Measurements from ENCODE around the gene NEK5.
"Not testable (repeated sequence)": the region's sequence is repeated elsewhere in the genome, so short reads cannot be mapped to it uniquely, and the experiment has no call there.

NEK5 gene

GRCh38 chr13:52070929-52071523, 57.8 kb downstream of the NEK5 start:
- no peak for DNase-seq (ENCODE audit: extremely low read depth in 1 of 2, low read depth in 1 of 2)

GRCh38 chr13:52067237-52067636, 61.6 kb downstream of the NEK5 start:
- no peak for DNase-seq (ENCODE audit: extremely low read depth in 1 of 2, low read depth in 1 of 2)

- DNase-seq (ENCODE audit: extremely low read depth in 1 of 2, low read depth in 1 of 2), result no peak
Observed at GRCh38 chr13:52061587-52061986, 67.3 kb downstream of the NEK5 start.

GRCh38 chr13:52061064-52061463, 67.8 kb downstream of the NEK5 start:
- DNase-seq (ENCODE audit: extremely low read depth in 1 of 2, low read depth in 1 of 2), result not testable (repeated sequence)

- DNase-seq (ENCODE audit: extremely low read depth in 1 of 2, low read depth in 1 of 2), result no peak
Observed at GRCh38 chr13:52053460-52053859, 75.4 kb downstream of the NEK5 start.

DNA sequence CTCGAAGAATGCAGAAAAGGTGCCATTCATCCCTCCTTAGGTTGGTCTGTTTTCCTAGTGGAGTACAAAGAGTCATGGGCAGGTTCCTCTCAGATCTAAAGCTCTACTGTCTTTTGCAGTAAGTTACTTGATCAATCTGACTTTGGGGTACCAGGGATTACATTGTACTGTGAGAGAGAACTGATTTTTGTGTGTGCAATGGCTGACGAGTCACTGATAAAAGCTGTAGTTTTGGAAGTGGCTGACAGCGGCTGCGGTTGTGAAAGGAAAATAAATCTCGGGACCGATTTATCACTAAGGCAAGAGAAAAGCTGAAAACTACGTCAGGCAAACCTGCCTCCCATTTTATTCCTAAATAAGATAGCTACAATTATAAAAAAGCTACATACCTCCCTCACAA, 77.5 kb downstream of the NEK5 start:
- DNase-seq (ENCODE audit: extremely low read depth in 1 of 2, low read depth in 1 of 2), result no peak

DNA sequence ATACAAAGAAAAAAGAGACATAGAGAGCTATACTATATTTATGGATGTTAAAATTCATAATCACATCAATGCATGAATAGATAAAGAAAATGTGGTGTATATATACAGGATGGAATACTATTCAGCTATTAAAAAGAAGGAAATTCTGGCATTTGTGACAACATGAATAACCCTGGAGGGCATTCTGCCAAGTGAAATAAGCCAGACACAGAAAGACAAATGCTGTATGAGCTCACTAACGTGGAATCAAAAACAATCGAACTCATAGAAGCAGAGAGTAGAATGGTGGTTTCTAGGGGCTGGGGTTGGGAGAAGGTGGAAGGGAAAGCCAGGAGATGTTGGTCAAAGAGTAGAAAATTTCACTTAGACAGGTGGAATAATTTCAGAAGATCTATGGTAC, 80.4 kb downstream of the NEK5 start:
- DNase-seq (ENCODE audit: extremely low read depth in 1 of 2, low read depth in 1 of 2), result no peak

GRCh38 chr13:52047463-52047862, 81.4 kb downstream of the NEK5 start:
- no peak for DNase-seq (ENCODE audit: extremely low read depth in 1 of 2, low read depth in 1 of 2)

GRCh38 chr13:52043675-52044074, 85.2 kb downstream of the NEK5 start:
- DNase-seq (ENCODE audit: extremely low read depth in 1 of 2, low read depth in 1 of 2), result no peak

- DNase-seq (ENCODE audit: extremely low read depth in 1 of 2, low read depth in 1 of 2), result no peak
Observed at GRCh38 chr13:52036037-52036436, 92.8 kb downstream of the NEK5 start.

DNA sequence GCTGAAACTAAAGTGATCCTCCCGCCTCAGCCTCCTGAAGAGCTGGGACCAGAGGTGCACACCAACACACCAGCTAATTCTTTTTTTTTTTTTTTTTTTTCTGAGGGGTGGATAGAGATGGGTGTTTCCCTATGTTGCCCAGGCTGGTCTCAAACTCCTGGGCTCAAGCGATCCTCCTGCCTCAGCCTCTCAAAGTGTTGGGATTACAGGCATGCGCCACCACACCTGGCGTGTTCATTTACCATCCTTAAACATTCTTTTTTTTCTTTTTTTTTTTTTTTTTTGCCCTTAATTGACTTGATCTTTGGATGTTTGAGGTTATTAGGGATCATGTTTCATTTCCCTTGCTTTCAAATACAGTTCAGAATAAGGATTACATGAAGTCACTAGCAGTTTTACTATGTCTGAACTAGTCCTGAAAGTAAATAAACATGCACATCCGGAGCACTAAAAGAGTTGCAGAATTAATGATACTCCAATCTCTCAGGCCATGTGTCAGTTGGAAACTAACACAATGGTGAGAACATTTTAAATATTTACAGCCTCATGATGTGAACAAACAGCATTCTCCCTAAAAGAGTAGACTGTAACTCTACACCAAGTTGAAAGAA, 94.2 kb downstream of the NEK5 start:
- no peak for DNase-seq (ENCODE audit: extremely low read depth in 1 of 2, low read depth in 1 of 2)

GRCh38 chr13:52033039-52033438, 95.8 kb downstream of the NEK5 start:
- DNase-seq (ENCODE audit: extremely low read depth in 1 of 2, low read depth in 1 of 2), result no peak

- DNase-seq (ENCODE audit: extremely low read depth in 1 of 2, low read depth in 1 of 2), result not testable (repeated sequence)
Observed at GRCh38 chr13:52030401-52030800, 98.5 kb downstream of the NEK5 start.

DNA sequence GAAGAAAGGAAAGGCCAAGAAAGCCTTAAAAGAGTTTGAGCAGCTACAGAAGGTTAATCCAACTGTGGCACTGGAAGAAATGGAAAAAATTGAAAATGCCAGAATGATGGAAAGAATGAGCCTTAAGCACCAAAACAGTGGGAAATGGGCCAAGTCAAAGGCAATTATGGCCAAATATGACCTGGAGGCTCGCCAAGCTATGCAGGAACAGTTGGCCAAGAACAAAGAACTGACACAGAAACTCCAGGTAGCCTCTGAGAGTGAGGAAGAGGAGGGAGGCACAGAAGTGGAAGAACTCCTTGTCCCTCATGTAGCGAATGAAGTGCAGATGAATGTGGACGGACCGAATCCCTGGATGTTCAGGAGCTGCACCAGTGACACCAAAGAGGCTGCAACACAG, 99.3 kb downstream of the NEK5 start:
- DNase-seq (ENCODE audit: extremely low read depth in 1 of 2, low read depth in 1 of 2), result no peak

GRCh38 chr13:52027832-52028231, 101.0 kb downstream of the NEK5 start:
- no peak for DNase-seq (ENCODE audit: extremely low read depth in 1 of 2, low read depth in 1 of 2)

- DNase-seq (ENCODE audit: extremely low read depth in 1 of 2, low read depth in 1 of 2), result no peak
Observed at GRCh38 chr13:52026246-52026626, 102.6 kb downstream of the NEK5 start.

GRCh38 chr13:52025475-52026245, 103.2 kb downstream of the NEK5 start:
- no peak for DNase-seq (ENCODE audit: extremely low read depth in 1 of 2, low read depth in 1 of 2)

DNA sequence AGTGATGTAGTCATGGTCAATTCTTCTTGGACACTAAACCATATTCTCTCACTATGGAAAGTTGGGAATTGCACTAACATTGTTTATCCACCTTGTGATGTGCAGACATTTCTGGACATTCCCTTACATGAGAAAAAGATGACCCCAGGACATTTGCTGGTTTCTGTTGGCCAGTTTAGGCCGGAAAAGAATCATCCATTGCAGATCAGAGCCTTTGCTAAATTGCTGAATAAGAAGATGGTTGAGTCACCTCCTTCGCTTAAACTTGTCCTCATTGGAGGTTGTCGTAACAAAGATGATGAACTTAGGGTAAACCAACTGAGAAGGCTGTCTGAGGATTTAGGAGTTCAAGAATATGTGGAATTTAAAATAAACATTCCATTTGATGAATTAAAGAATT, 104.4 kb downstream of the NEK5 start, which contains the start of gene UTP14C:
Gene UTP14C (plus strand): TSS at position 211 of the 400 bp plus-strand sequence. CDS start 4,114 bp downstream, outside the sequence.
- DNase-seq (ENCODE audit: extremely low read depth in 1 of 2, low read depth in 1 of 2), result no peak

DNA sequence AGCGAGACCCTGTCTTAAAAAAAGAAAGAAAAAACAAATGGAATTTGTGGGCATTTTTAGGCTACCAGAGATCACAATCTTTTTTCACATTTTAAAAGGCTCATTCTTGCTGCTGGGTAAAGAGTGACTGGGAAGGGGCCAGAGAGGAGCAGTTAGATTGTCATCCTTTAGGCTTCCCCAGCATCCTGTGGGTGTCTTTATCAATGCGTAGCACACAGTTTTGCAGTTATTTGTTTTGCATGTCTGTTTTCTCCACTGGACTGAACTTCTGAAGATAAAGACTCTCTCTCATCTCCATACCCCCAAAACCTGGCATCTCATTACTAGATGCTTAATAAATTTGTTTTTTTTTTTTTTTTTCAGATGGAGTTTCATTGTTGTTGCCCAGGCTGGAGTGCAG, 106.5 kb downstream of the NEK5 start:
- no peak for DNase-seq (ENCODE audit: extremely low read depth in 1 of 2, low read depth in 1 of 2)

GRCh38 chr13:52020191-52020590, 108.7 kb downstream of the NEK5 start:
- DNase-seq (ENCODE audit: extremely low read depth in 1 of 2, low read depth in 1 of 2), result no peak

DNA sequence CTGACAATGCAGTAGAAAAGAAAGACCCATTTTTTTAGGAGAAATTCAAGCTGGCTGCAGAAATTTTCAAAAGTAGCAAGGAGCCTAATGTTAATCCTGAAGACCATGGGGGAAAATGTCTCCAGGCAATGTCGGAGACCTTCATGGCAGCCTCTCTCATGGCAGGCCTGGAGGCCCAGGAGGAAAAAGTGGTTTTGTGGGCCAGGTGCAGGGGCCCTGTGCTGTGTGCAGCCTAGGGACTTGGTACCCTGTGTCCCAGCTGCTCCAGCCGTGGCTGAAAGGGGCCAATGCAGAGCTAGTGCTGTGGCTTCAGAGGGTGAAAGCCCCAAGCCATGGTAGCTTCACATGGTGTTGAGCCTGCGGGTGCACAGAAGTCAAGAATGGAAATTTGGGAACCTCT, 112.6 kb downstream of the NEK5 start:
- DNase-seq (ENCODE audit: extremely low read depth in 1 of 2, low read depth in 1 of 2), result no peak

DNA sequence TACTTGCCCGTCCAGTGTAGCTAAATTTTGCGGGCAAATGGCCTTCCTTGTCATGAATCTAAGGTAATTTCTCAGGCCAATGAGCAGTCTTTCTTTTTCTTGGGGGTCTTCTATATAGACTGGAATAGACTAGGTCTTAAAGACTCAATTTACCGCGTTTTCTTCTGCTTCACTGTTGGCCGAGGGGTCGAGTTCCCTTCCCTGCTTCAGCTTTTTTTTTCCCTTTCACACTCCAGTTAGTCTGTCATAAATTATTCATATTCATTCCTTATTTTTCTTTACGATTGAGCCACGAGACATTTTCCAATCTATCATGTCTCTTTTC, 116.4 kb downstream of the NEK5 start:
- DNase-seq (ENCODE audit: extremely low read depth in 1 of 2, low read depth in 1 of 2), result no peak
